ENCODE results near the gene CCNQ.

CCNQ gene

DNA sequence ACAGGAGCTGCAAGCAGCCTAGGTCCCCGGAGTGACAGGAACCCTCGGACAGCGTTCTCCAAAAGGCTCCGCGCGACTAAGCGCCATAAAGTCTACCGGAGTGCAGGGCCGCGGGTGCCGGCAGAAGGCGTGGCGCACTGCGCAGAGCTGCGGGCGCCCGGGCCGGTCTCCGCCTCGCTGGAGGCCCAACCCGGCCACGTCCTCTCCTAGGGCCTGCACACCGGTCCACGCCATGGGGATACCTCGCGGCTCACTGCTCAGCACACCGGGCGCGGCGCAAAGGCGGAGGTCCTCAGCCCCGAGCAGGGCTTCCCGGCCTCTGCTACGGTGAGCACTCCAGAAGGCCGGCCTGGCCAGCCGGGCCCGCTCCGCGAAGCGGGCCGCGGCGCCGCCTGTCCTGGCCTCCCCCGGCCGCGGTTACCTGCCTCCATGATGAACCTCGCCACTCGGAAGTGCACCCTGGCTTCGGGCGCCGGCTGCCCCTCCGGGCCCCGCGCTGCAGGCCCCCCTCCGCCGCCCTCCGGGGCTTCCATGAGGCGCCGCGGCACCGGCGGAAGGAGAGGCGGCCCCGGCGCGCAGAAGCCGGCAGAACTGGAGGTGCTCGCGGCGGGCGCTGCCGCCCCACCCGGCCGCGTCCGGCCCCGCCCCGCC lies at the start of gene CCNQ:
TSS of gene CCNQ (minus strand) at position 599 of the 651 bp plus-strand sequence. CDS start at position 533, 66 bp downstream.
- in situ Hi-C loops (cut with HindIII; ENCODE audit: low sequenced_read_pairs), result no loop called here

DNA sequence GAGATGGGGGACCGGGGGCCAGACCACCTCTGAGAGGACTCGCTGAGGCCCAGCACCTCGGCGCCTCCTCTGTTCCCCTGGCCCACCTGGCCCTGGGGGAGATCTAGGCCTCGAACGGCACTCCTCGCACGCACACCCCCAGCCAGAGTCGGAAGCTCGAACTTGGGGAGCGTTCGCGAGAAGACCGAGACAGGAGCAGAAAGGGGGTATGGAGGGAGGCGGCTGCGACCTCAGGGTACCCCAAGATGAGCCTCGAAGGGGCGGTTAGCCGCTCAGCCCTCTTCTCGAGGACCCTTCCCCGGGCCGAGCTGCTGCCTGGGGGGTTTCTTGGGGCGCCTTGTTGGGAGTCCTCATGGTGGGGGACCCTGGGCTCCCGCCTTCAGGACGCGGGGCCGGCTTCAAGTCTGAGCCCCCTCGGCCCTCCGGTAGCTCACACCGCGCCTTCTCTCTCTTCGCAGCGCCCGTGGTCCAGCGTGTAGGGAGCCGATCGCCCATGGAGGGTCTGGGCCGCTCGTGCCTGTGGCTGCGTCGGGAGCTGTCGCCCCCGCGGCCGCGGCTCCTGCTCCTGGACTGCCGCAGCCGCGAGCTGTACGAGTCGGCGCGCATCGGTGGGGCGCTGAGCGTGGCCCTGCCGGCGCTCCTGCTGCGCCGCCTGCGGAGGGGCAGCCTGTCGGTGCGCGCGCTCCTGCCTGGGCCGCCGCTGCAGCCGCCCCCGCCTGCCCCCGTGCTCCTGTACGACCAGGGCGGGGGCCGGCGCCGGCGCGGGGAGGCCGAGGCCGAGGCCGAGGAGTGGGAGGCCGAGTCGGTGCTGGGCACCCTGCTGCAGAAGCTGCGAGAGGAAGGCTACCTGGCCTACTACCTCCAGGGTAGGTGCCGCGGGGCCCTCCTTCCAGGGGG lies 48.8 kb upstream of the CCNQ start:
- in situ Hi-C loops (cut with HindIII; ENCODE audit: low sequenced_read_pairs), result no loop called here

DNA sequence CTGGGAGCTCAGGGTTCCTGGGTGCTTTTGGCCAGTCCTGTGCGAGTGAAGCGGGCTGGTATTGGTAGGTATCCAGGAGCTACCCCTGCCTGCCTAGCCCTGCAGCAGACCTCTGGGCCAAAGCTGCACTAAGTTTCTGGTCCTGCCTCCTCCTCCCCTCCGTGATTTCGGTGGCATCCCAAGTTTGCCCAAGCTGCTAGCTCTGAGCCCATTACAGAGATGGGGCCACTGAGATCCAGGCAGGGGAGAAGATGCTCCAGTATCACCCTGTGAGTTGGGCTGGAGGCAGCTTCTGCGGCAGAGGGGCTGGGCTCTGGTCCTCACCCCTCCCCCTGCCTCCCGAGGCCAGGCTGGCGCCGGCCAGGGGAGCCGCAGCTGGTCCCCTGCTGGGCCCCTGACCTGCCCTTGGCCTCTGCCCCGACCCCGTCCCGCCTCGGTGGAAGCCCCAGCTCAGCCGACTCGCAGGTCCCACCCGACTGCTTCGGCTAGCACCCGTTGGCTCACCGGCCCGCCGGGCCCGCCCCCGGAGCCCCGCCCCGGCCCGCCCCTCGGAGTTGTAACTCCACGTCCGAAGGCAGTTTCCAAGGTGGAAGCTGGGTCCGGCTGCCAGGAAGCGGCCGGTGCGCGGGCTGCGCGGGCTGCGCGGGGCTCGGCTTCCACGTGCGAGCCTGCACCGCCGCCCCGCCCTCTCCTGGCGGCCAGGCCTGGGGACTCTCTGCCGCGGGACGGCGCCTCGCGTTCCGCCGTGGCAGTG lies 47.9 kb upstream of the CCNQ start, which contains the start of gene DUSP9:
TSS of gene DUSP9 (plus strand) at position 584 of the 754 bp plus-strand sequence. CDS start 751 bp downstream, outside the sequence.
- in situ Hi-C loops (cut with HindIII; ENCODE audit: low sequenced_read_pairs), result no loop called here

DNA sequence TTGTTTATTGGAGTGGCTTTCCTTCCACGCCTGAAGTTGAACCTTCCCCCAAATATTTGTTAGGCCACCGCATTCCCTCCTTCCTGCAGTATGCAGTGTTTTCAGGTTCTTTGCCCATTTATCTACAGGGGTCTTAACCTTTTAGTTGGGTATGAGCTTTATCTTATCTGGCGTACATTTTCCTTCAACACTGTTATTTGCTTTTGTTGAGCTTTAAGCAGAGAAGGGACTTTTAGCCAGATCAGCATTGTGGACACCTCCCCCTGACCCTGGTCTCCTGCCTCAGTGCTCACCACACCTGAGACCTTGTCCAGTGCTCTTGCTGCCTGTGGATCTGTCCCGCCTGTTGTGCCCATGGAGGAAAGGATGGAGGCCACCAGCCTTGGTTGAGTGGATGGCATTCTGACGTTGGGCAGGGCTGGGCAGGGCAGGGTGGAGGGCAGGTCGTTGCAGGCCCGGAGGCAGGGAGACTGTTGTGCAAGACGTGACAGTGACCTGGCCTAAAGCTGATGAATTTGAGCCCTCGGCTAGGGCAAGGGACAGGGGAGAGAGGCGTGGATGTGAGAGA lies 47.1 kb upstream of the CCNQ start:
- in situ Hi-C loops (cut with HindIII; ENCODE audit: low sequenced_read_pairs), result no loop called here

DNA sequence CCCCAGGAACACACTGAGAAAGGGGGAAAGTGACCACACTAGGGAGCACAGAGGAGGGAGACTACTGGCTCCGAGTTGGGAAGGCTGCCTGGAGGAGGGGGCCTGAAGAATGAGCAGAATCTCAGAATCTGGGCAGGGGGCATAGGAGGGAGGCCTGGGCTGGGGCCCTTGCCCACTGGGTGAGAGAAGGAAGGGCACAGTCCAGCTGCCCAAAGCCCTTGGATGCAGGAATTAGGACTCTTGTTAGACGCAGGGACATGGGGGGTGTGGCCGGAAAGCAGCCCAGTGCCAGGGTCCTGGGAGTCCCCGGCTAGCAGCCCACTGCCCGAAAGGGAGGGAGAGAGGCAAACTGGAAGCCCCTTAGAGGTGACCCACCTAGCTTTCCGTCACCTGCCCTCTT lies 46.2 kb upstream of the CCNQ start:
- in situ Hi-C loops (cut with HindIII; ENCODE audit: low sequenced_read_pairs), result no loop called here

DNA sequence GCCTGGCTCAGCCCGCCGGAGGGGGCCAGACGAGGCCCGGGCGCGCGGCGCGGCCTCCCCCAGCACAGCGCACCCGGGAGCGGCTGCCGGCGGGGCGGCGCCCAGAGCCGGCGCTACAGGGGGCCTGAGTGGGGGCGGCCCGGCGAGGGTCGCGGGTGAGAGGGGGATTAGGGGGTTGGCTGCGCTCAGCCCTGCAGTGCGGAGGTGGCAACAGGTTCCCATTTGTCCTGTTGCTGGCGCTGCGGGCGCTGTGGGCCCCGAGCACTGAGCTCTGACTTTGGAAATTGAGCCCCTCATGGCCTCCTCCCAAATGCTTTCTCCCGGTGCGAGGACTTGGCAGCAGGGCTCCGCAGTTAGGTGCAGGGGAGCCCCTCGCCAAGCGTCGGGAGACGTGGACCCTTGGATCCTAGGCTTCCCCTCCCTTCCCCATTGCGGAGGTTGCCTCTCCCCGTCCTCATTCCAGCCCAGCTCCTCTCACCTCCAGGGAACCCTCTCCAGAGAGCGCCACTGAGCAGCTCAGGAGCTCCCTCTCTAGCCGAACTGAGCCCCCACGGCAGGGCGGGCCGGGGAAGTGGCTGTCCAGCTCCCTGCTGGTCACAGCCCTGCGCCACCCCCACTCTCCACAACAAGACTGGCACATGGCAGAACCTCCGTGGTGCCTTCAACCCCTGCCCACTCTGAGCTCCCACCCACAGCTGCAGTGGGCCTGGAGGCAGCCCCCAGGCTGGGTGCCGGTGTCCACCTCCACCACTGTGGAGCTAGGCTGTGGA lies 45.6 kb upstream of the CCNQ start:
- in situ Hi-C loops (cut with HindIII; ENCODE audit: low sequenced_read_pairs), result no loop called here

DNA sequence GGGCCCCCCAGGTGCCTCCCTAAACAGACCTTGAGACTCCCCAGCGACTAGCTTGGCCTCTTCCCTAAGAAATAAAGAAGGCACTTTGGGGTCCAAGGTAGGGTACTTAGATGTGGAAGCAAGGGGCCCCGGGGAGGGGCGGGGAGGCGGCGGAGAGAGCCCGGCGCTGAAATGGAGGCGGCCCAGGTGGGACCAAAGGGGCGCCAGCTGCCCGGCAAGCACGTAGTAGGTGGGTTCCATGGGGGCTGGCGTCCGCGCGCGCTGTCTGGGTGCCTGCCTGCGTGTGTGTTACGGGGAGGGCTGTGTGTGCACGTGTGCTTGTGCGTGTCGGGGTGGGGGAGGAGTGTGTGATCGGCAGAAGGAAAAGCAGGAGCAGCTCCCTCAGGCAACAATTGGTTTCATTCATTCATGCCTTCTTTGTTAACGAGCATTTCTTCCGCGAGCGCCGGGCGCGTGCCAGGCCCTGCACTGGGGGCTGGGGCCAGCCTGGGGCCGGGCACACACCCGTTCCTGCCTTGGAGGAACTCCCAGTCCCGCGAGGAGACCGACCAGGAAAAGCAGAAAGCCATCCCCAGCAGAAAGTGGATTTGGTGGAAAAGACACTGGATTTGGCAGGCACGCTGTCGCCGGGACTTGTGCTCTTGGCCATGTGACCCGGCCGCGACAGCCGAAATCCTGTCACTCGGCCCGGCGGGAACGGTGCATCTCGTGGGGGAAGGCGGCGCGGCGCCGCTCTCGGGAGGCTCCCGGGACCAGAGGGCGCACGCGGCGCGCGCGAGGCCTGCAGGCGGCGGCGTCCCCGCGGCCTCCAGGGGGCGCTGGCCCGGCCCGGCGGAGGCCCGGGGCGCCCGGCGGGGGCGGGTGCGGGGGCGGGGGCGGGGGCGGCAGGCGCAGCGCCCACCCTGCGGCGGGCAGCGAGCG lies 44.8 kb upstream of the CCNQ start:
- in situ Hi-C loops (cut with HindIII; ENCODE audit: low sequenced_read_pairs), result no loop called here

DNA sequence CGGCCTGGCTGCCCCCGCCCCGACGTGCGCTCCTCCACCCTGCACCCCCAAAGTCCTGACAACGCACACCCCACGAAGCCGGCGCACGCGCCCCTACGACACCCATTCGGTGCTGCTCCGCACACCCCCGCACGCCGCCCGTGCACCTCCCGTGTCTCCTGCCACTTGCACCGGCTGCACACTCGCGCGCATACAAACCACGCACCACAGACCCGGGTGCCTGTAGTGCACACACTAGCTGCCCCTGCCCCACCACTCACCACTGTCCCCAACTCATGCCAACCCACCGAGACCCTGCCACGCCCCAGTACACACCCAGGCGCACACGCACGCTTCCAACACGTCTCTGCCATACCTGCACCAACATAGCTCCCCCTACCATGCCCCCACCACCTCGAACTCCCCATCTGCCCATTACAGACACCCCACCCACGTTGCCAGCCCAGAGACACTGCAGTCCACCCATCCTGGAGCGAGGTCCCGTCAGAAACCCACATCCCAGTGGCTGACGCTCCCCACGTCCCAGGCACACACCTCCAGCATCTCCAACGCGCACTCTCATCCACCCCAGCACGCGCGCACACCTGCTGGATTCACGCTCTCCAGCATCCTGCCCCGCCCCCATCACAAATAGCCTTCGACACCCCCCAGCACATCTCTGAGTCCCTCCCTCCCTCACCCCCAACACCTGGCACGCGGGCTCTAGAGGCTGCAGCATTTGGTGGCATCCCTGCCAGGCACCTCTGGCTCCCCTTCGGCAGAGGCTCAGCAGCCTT lies 43.9 kb upstream of the CCNQ start:
- in situ Hi-C loops (cut with HindIII; ENCODE audit: low sequenced_read_pairs), result no loop called here

DNA sequence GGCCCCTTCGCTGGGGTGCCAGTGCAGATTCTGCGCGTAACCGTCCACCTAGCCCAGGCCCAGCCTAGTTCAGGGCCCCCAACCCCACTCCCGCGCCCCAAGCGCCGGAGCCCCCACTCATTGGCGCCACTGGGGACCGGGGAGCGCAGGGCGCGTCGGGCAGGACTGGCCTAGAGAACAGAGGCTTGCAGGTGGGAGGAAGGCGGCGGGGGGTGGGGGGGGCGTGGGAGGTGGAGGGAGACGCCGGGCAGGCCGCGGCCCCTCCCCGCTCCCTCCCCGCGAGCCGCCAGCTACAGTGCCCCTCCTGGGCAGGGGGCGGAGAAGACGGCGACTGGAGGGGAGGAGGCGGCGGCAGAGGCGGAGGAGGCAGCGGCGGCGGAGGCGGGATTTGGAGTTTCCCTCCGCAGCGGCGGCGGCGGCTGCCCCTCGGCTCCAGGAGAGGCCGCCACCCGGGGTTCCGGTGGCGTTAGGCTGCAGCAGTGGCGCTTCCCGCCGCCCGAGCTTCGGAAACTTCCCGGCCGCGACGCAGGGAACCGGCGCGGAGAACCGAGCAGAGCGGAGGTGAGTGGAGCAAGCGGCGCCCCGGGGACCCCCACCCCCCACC lies 43.2 kb upstream of the CCNQ start:
- in situ Hi-C loops (cut with HindIII; ENCODE audit: low sequenced_read_pairs), result no loop called here

DNA sequence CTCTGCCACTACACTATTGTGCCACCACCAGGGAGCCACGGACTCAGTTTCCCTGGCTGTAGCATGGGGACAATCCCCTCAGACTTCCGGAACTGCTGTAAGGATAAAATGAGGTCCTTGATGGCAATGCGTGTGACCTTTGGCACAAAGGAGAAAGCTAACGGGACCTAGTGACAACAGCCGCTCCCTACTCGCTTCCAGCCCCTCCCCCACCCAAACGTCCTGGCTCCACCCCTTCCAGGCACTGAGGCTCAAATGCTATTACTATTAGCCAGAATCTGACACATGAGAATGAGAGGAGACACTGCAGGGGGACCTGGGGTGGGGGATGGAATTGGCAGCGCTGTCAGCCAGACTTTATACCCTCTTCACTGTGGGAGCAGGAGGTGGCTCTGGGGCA lies 42.7 kb upstream of the CCNQ start:
- in situ Hi-C loops (cut with HindIII; ENCODE audit: low sequenced_read_pairs), result no loop called here

DNA sequence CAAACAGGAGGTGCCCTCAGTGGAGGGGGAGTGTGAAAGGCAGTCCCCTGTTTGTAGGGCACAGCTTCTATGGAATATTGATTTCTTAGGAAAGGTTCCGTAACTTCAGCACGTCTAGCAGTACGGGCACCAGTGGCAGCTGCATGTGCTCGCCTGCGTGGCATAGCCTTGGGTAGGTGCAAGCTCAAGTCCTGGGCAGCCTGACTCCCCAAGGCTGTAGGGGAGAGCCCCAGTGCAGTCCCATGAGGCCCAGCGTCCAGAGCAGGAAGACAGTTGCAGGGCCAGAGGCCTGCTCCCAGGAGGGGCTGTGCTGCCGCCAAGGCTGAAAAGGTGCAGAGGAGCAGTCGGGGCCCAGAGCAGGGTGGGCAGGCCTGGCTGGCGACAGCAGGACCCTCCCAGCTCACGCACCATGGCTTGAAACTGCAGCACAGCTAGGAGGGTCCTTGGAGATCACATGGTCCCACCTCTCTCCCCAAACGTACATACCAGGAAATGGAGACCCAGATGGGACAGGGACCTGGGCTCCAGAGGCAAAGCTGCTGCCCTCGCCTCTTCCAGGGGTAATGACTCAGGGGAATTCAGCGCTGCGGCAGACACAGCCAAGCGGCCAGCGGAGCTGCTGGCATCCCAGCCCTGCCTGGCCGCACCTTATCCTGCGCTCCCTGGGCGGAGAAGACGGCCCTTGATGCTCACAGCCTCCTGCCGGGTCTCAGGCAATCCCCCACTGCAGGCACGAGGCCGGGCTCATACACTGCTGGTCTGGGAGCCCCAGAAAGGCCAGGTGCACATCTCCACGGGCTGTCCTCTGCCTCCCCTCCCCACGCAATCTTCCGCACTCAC lies 42.0 kb upstream of the CCNQ start:
- in situ Hi-C loops (cut with HindIII; ENCODE audit: low sequenced_read_pairs), result no loop called here

DNA sequence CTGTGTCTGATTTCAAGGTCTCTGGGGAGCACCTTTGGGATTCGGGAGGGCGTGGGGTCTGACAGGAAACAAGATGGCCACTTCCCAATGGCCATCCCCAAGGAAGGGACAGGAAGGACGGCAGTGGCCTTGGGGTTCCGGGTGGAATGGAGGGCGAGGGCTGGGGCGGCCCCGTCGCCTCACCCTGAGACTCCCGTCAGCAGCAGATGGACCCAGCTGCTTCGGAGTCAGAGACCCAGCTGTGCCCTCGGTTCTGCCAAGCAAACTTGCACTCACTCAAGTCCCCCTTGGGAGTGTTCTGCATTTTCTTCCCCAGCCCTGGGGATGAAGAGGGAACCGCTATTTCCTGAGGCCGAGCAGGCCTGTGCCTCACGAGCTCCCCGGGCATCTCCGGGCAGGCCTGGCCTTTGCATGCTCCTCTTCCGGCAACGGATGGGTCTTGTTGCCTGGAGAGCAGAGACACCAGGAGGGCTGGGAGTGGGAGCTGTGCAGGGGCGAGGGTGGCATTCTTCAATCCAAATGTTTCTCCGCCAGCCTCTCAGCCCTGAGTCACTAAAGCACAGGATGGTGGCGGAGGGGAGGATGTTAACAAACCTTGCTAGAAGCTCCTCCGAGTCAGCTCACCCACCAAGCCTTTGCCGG lies 41.2 kb upstream of the CCNQ start:
- in situ Hi-C loops (cut with HindIII; ENCODE audit: low sequenced_read_pairs), result no loop called here

DNA sequence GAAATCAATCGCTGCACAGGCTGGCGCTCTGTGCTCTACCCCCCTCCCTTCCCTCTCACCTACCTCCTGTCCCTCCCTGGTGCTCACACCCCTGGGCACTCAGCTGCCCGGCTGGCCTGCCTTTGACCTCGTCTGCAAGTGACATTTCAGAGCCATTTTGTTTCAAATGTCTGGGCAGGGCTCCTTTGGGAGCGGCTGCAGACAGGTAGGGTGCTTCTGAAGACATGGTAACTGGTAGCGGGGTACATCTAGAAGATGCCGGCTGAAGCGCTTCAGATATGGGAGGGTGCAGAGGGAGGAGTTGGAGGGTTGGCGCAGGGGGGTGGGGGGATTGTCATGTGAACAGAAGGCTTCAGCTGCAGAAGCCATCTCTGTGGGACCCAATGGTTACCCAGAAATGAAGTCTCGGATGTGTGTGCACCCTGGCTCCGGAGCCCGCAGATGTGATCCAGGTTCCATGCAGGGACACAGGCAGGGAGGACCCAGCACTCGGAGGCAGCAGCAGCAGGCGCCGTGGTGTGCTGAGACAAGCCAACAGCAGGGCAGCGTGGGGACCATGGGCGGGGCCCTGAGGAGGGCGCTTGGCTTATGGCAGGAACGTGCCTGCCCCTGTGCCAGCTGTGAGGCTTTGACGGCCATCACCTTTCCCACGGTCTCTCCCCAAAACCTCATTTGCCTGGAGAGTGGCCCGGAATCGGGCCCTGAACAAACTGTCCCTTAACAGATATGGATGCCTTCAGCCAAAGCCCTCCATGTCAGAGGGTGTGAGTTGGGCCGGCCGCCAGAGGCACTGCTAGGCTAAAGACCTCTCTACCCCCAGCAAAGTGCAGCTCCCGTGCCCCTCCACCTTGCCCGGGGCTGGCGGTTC lies 40.5 kb upstream of the CCNQ start:
- in situ Hi-C loops (cut with HindIII; ENCODE audit: low sequenced_read_pairs), result no loop called here

DNA sequence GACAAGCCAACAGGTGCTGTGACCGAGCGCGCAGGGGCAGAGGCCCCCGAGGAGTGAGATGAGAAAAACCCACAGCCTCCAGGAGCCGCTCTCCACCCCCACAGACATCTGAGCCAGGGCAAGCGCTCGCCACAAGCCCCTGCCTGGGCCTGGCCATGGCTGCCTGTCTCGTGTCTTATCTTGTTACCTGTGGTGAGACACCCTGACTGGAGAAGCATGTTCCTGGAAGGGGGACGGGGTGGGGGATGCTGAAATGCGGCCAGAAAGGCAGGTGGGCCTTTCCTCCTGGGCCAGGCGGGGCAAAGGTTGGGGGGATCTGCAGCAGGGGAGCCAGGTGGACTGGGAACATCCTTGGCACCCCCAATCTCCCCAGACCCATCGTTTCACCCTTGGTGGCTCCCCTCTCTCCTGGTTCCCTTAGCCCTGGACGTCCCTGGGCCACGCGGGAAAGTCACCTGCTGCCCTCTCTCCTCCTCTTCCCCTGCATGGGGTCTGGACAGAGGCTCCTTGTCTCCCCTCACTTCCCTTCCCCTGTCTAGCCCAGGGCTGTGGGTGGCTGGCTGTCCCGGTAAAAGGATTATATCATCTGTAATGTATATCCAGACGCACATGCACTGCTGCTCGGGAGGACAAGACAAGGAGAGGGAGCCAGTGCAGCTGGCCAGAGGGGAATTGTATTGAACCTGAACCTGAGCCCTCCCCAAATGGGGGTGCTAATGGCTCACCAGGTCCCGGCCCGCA lies 39.7 kb upstream of the CCNQ start:
- in situ Hi-C loops (cut with HindIII; ENCODE audit: low sequenced_read_pairs), result no loop called here

DNA sequence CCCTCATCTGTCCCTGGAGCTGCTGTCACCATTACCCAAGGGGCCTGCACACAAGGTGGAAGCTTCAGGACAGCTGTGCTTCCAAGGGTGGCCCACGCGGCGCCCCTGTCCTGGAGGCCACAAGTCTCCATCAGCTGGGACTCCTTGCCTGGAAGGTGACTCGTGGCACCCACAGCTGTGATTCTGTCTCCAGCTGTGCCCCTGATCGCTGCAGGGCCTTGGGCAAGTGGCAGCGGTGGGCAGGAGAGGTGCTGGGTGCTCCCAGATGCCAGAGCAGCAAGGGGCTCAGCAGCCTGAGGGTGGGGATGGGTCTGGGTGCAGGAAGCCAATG lies 39.1 kb upstream of the CCNQ start:
- in situ Hi-C loops (cut with HindIII; ENCODE audit: low sequenced_read_pairs), result no loop called here

All from DLD1 (cell line).